ENCODE results near the gene CFAP44. TPM values are rescaled to one million over a fixed set of nuclear protein-coding genes. Genes with fewer than 3 reads are reported as not detected.
A peak's percentile ranks its signal among the peaks of the same experiment; 100 is the strongest.
"Not testable (repeated sequence)": the region's sequence is repeated elsewhere in the genome, so short reads cannot be mapped to it uniquely, and the experiment has no call there.

The CFAP44 gene
- total RNA-seq (30.4 TPM), polyA plus RNA-seq (3.5 TPM)

GRCh38 chr3:113441051-113441770 is at the start of gene CFAP44:
Gene CFAP44 (minus strand): TSS chr3:113441493. CDS start chr3:113433664, 7,829 bp downstream.
- H3K4me1 ChIP-seq (ENCODE audit: insufficient read depth), result no peaks in the 10 kb centered on the region
- H3K4me3 ChIP-seq (ENCODE audit: low read depth, low read length), result peak within 1 kb of the TSS; percentile 33
- 22% methylated on average over 44 of the region's 44 CpGs for WGBS
- peaks cover 6% of the 10 kb centered on the region for H3K36me3 ChIP-seq (ENCODE audit: insufficient read depth)
- no peak within 1 kb of the TSS for H3K27ac ChIP-seq (ENCODE audit: low read depth)
- DNase-seq (ENCODE audit: extremely low spot score), result peak; percentile 49

GRCh38 chr3:113485161-113485609 is 43.9 kb upstream of the CFAP44 start:
- Histone ChIP-seq H3K4me3 (ENCODE audit: low read depth, low read length) (no peak overlapping the region), H3K27ac (ENCODE audit: low read depth) (no peak overlapping the region), H3K4me1 (ENCODE audit: insufficient read depth) (no peaks in the 10 kb centered on the region), H3K36me3 (ENCODE audit: insufficient read depth) (no peaks in the 10 kb centered on the region)
- DNase-seq (ENCODE audit: extremely low spot score), result no peak
- WGBS, result 87% methylated on average over 8 of the region's 8 CpGs

DNA sequence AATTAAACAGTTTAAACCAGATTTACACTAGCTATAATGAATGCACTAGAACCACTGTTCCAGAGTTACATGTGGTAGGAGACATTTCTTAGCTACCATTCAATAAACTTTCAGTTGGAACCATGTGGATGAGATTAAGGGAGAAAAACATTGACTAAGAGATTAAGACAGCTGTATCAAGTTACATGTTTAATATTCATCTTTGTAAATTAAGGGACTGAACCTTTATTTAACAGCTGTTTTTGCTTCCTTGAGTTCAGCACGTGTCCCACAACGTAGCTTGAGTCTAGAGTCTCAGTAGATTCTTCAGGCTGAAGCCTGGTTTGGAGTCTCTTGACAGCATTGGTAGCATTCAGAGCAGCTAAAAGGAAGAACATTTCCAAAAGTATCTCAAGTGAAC is 27.2 kb upstream of the CFAP44 start:
- H3K4me1 ChIP-seq (ENCODE audit: insufficient read depth), result no peaks in the 10 kb centered on the region
- 70% methylated on average over 2 of the region's 2 CpGs for WGBS
- H3K27ac ChIP-seq (ENCODE audit: low read depth), result no peak overlapping the region
- no peak overlapping the region for H3K4me3 ChIP-seq (ENCODE audit: low read depth, low read length)
- H3K36me3 ChIP-seq (ENCODE audit: insufficient read depth), result no peaks in the 10 kb centered on the region
- DNase-seq (ENCODE audit: extremely low spot score), result no peak

DNA sequence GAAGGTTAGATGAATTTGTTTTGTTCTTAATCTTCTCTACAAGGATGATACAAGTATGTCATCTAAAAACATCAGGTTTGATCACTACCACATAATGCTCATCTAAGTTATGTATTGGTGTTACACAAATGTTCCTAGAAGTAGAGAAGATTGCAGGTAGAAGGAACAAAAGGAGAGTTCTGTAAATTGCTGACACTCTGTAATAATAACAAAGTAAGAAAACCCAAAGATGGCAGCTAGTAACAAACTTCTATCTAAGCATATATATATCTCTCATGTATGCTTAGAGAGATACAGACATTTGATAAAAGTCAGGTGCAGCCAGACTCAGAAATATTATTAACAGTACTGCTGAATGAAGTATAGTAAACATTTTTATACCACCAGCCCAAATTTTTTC is 20.2 kb upstream of the CFAP44 start:
- no peak overlapping the region for H3K4me3 ChIP-seq (ENCODE audit: low read depth, low read length)
- no peaks in the 10 kb centered on the region for H3K4me1 ChIP-seq (ENCODE audit: insufficient read depth)
- DNase-seq (ENCODE audit: extremely low spot score), result no peak
- H3K27ac ChIP-seq (ENCODE audit: low read depth), result no peak overlapping the region
- H3K36me3 ChIP-seq (ENCODE audit: insufficient read depth), result peaks cover 3% of the 10 kb centered on the region

GRCh38 chr3:113458554-113458953 is 17.3 kb upstream of the CFAP44 start:
- H3K27ac ChIP-seq (ENCODE audit: low read depth); DNase-seq (ENCODE audit: extremely low spot score); H3K36me3 ChIP-seq (ENCODE audit: insufficient read depth); H3K4me3 ChIP-seq (ENCODE audit: low read depth, low read length); H3K4me1 ChIP-seq (ENCODE audit: insufficient read depth): not testable (repeated sequence)
- WGBS, result 99% methylated on average over 21 of the region's 27 CpGs

DNA sequence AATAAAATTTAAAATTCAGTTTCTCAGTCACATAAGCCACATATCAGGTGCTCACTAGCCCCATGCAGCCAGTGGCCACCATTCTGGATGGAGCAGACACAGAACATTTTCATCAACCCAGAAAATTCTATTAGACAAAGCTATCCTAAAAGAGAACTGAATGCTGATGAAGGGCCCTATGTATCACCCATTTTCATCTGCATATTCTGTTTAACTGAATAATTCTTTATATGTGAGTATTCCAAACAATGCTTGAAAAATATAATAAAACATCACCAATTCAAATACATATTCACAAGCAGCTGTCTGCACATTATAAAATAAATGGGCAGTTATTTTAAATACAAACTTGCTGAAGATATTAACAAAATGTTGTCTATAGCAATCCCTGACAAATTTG is 14.2 kb upstream of the CFAP44 start:
- H3K4me1 ChIP-seq (ENCODE audit: insufficient read depth), result no peaks in the 10 kb centered on the region
- H3K36me3 ChIP-seq (ENCODE audit: insufficient read depth), result peaks cover 12% of the 10 kb centered on the region
- H3K4me3 ChIP-seq (ENCODE audit: low read depth, low read length), result no peak overlapping the region
- H3K27ac ChIP-seq (ENCODE audit: low read depth), result no peak overlapping the region
- no peak for DNase-seq (ENCODE audit: extremely low spot score)

DNA sequence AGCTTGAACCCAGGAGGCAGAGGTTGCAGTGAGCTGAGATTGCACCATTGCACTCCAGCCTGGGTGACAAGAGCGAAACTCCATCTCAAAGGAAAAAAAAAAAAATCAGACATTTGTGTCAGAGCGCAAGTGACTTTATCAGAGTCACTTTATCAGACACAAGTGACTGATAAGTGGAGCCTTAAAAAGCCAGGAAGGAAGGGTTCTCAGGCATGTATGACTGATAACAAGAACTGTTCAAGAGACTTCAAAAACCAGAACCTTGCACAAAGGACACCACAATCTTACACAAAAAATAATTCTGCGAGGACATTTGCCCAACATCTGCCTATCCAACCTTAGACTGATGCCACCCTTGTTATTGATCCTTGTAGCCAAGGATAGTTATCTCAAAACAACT is 13.3 kb upstream of the CFAP44 start:
- Histone ChIP-seq H3K27ac (ENCODE audit: low read depth) (no peak overlapping the region), H3K4me3 (ENCODE audit: low read depth, low read length) (no peak overlapping the region), H3K36me3 (ENCODE audit: insufficient read depth) (peaks cover 15% of the 10 kb centered on the region), H3K4me1 (ENCODE audit: insufficient read depth) (no peaks in the 10 kb centered on the region)
- no peak for DNase-seq (ENCODE audit: extremely low spot score)
- 87% methylated on average over 3 of the region's 3 CpGs for WGBS

DNA sequence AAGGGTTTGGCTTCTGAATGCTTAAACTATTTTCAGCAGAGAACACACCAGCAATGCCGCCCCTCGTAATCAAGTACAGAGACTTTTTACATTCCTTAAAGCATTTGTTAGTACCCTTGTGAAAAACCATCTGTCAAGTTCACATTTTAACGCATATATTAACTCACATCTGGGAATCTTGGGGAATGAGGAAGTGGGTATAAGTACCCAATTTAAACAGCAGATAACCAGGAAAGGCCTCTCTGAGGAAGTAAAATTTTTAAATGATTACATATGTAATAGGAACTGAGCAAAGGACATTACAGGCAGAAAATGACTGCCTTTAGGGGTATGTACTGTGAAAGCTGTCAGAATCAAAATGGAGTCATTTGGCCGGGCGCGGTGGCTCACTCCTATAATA is 12.8 kb upstream of the CFAP44 start:
- no peak for DNase-seq (ENCODE audit: extremely low spot score)
- 82% methylated on average over 6 of the region's 6 CpGs for WGBS
- Histone ChIP-seq H3K36me3 (ENCODE audit: insufficient read depth) (peaks cover 15% of the 10 kb centered on the region), H3K4me1 (ENCODE audit: insufficient read depth) (no peaks in the 10 kb centered on the region), H3K27ac (ENCODE audit: low read depth) (no peak overlapping the region), H3K4me3 (ENCODE audit: low read depth, low read length) (no peak overlapping the region)

DNA sequence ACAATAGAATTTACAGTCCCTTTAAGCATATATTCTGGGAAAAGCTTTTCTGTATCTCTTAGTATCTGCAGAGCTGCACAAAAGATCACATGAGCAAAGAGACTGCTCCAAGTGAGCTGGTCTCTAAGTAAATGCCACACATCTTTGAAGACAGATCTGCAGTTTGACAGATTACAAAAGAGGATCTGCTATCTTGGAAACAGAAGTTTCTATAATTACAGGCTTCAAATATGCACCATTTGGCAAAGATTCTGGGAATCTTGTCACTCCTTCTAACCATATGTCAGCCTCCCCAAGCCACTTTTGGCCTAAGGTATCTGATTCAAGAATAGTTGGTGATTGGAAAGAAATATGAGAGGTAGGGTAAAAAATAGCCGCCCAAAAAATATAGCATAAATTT is 9.6 kb upstream of the CFAP44 start:
- peaks cover 16% of the 10 kb centered on the region for H3K36me3 ChIP-seq (ENCODE audit: insufficient read depth)
- WGBS, result 99% methylated on average over 1 of the region's 1 CpG

GRCh38 chr3:113439606-113440005 is 1.7 kb downstream of the CFAP44 start:
- H3K36me3 ChIP-seq (ENCODE audit: insufficient read depth), result peaks cover 4% of the 10 kb centered on the region
- DNase-seq (ENCODE audit: extremely low spot score), result no peak
- no peaks in the 10 kb centered on the region for H3K4me1 ChIP-seq (ENCODE audit: insufficient read depth)
- WGBS, result 91% methylated on average over 3 of the region's 3 CpGs
- H3K27ac ChIP-seq (ENCODE audit: low read depth), result no peak overlapping the region
- no peak overlapping the region for H3K4me3 ChIP-seq (ENCODE audit: low read depth, low read length)

More for the DNA sequence above, 9.6 kb upstream of the CFAP44 start:
- DNase-seq (ENCODE audit: extremely low spot score), result no peak
- Histone ChIP-seq H3K4me1 (ENCODE audit: insufficient read depth) (no peaks in the 10 kb centered on the region), H3K4me3 (ENCODE audit: low read depth, low read length) (no peak overlapping the region), H3K27ac (ENCODE audit: low read depth) (no peak overlapping the region)

DNA sequence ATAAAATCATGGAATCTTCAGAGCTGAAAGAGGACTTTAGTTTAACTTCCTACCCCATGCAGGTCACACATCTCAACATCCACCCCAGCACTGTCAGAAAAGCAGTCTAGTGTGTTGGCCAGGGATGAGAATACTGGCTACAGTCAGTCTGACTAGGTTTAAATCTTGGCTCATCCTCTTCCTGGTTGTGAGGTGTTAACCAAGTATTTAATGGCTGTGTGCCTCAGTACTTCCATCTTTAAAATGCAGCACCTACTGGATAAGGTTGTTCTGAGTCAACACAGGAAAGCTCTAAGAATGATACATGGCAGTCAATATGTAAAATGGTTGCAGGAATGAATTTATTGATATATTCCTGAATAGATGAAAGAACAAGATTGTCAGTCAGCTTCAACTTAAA is 3.1 kb downstream of the CFAP44 start:
- no peak overlapping the region for H3K27ac ChIP-seq (ENCODE audit: low read depth)
- DNase-seq (ENCODE audit: extremely low spot score), result no peak
- H3K4me1 ChIP-seq (ENCODE audit: insufficient read depth), result no peaks in the 10 kb centered on the region
- peaks cover 4% of the 10 kb centered on the region for H3K36me3 ChIP-seq (ENCODE audit: insufficient read depth)
- no peak overlapping the region for H3K4me3 ChIP-seq (ENCODE audit: low read depth, low read length)

DNA sequence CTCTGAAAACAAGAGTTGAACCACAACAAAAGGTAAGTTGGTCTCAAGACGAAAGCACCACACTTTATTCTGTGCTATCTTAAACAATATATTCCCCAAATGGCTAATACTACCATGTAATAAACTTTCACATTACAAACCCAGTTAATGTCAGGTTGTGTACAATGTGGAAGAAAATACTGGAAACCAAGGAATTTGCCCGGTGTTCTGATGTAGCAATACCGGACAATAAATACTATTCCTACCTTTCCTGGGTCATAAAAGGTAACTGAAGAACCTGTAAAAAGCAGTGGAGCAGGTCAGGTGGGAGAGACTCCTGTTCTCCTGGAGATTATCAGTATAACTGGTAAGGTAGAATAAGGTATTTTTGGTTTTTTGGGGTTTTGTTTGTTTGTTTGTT is 3.9 kb downstream of the CFAP44 start:
- DNase-seq (ENCODE audit: extremely low spot score), result no peak
- Histone ChIP-seq H3K4me1 (ENCODE audit: insufficient read depth) (no peaks in the 10 kb centered on the region), H3K27ac (ENCODE audit: low read depth) (no peak overlapping the region), H3K36me3 (ENCODE audit: insufficient read depth) (peaks cover 4% of the 10 kb centered on the region), H3K4me3 (ENCODE audit: low read depth, low read length) (no peak overlapping the region)
- WGBS, result 77% methylated on average over 3 of the region's 3 CpGs

- DNase-seq (ENCODE audit: extremely low spot score), result no peak
- WGBS, result 94% methylated on average over 1 of the region's 1 CpG
- peaks cover 4% of the 10 kb centered on the region for H3K36me3 ChIP-seq (ENCODE audit: insufficient read depth)
- no peak overlapping the region for H3K27ac ChIP-seq (ENCODE audit: low read depth)
- H3K4me3 ChIP-seq (ENCODE audit: low read depth, low read length), result no peak overlapping the region
- H3K4me1 ChIP-seq (ENCODE audit: insufficient read depth), result no peaks in the 10 kb centered on the region
Observed at GRCh38 chr3:113436809-113437208, 4.5 kb downstream of the CFAP44 start.

GRCh38 chr3:113431811-113432210 is 9.5 kb downstream of the CFAP44 start:
- no peak overlapping the region for H3K4me3 ChIP-seq (ENCODE audit: low read depth, low read length)
- 68% methylated on average over 2 of the region's 2 CpGs for WGBS
- no peak overlapping the region for H3K27ac ChIP-seq (ENCODE audit: low read depth)
- no peaks in the 10 kb centered on the region for H3K36me3 ChIP-seq (ENCODE audit: insufficient read depth)
- no peak for DNase-seq (ENCODE audit: extremely low spot score)
- H3K4me1 ChIP-seq (ENCODE audit: insufficient read depth), result no peaks in the 10 kb centered on the region

DNA sequence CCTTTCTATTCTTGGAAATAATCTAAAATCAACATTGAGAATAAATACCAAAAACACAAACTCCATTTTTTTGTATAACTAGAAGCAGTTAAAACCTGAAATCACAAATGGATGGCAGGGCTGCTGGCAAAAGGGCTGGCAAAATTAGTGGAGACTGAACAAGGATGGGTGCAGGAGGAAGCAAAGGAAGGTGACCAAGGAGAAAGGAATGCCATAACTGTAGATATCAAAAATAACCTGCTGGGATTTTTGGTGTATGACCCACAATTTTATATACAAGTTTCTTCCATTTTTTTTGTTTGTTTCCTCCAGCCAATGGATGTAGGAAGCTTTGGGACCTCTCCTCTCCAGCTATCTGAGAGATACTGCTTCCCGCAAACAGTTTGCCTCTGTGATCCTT is 12.7 kb downstream of the CFAP44 start:
- H3K36me3 ChIP-seq (ENCODE audit: insufficient read depth), result peaks cover 4% of the 10 kb centered on the region
- DNase-seq (ENCODE audit: extremely low spot score), result no peak
- no peak overlapping the region for H3K4me3 ChIP-seq (ENCODE audit: low read depth, low read length)
- WGBS, result 94% methylated on average over 1 of the region's 1 CpG
- H3K27ac ChIP-seq (ENCODE audit: low read depth), result no peak overlapping the region
- no peaks in the 10 kb centered on the region for H3K4me1 ChIP-seq (ENCODE audit: insufficient read depth)
